Left renal pelvis (tissue), 4 donors: ENCODE data around the gene SLC35B4. TPM values are rescaled to one million over a fixed set of nuclear protein-coding genes. Genes with fewer than 3 reads are reported as not detected.

Experiments used
- polyA plus RNA-seq, 4 donors: library from polyadenylated mRNA; unstranded; fragments of 120-200 nt; gene quantifications; one replicate each; pipeline ENCODE4 v1.2.1, GENCODE V29; 2013; ENCODE audit not compliant: insufficient read length in 4 of 4

The SLC35B4 gene
- polyA plus RNA-seq, 4 donors: 23.0 to 28.9 (median 24.6) TPM

Other genes with a start within 250 kb of the SLC35B4 start
- 1 to 10 TPM in 3 of 4 donors, under 1 TPM in 1; 0.72 to 3.9 (median 1.5) TPM for gene LRGUK, start 189.6 kb downstream of the SLC35B4 start, polyA plus RNA-seq
- gene AKR1B1, start 142.2 kb upstream of the SLC35B4 start, polyA plus RNA-seq: 100 to 1,000 TPM in 1 of 4 donors, 10 to 100 TPM in 3; 67.7 to 111 (median 97.8) TPM
- under 1 TPM in 1 of 4 donors, not detected in 3; 0.22 TPM for gene AKR1B10, start 210.6 kb upstream of the SLC35B4 start, polyA plus RNA-seq
- under 1 TPM in 1 of 4 donors, not detected in 3; 0.12 TPM for gene AKR1B15, start 232.2 kb upstream of the SLC35B4 start, polyA plus RNA-seq